H9 (cell line): ENCODE measurements around the gene SYNC. TPM values are rescaled to one million over a fixed set of nuclear protein-coding genes. Genes with fewer than 3 reads are reported as not detected.

Source experiments
- DNase-seq: peaks from one replicate; pipeline ENCODE4 v3.0.0-alpha.2; 2017
- H2AFZ ChIP-seq: one replicate; pipeline ENCODE4 v1.6.1; 2013; ENCODE audit warnings: mild to moderate bottlenecking, low read length, control low read depth, moderate library complexity
- H2AK5ac ChIP-seq: 2 replicates; pipeline ENCODE4 v1.6.1; 2013; ENCODE audit warnings: low read length, control low read depth, mixed read lengths; ENCODE audit not compliant: insufficient read length
- H2BK120ac ChIP-seq: one replicate; pipeline ENCODE4 v1.6.1; 2013; ENCODE audit warnings: low read depth, mild to moderate bottlenecking, low read length, control low read depth, inconsistent platforms; ENCODE audit not compliant: poor library complexity, severe bottlenecking
- H2BK12ac ChIP-seq: 2 replicates; pipeline ENCODE4 v1.6.1; 2013; ENCODE audit warnings: low read length, control low read depth, mixed read lengths, low read depth; ENCODE audit not compliant: insufficient read length
- H2BK15ac ChIP-seq: 2 replicates; pipeline ENCODE4 v1.6.1; 2013; ENCODE audit warnings: low read depth, low read length, control low read depth
- H2BK20ac ChIP-seq: one replicate; pipeline ENCODE4 v1.6.1; 2013; ENCODE audit warnings: low read depth, mild to moderate bottlenecking, low read length, control low read depth, inconsistent platforms; ENCODE audit not compliant: poor library complexity, severe bottlenecking
- H2BK5ac ChIP-seq: 2 replicates; pipeline ENCODE4 v1.6.1; 2013; ENCODE audit warnings: low read length, control low read depth, mixed read lengths; ENCODE audit not compliant: insufficient read length
- H3K14ac ChIP-seq: 2 replicates; pipeline ENCODE4 v1.6.1; 2013; ENCODE audit warnings: low read length, control low read depth; ENCODE audit not compliant: insufficient read depth
- H3K18ac ChIP-seq: 2 replicates; pipeline ENCODE4 v1.6.1; 2013; ENCODE audit warnings: low read depth, mild to moderate bottlenecking, mixed read lengths, low read length, control low read depth; ENCODE audit not compliant: insufficient read length
- H3K23ac ChIP-seq: 2 replicates; pipeline ENCODE4 v1.6.1; 2013; ENCODE audit warnings: low read length, control low read depth, mixed read lengths, low read depth; ENCODE audit not compliant: insufficient read length
- H3K23me2 ChIP-seq: 2 replicates; pipeline ENCODE4 v1.6.1; 2013; ENCODE audit warnings: low read depth, mild to moderate bottlenecking, mixed read lengths, low read length, control low read depth; ENCODE audit not compliant: insufficient read length, poor library complexity, severe bottlenecking
- H3K27ac ChIP-seq: 2 replicates; pipeline ENCODE4 v1.5.1; 2013; ENCODE audit warnings: low read length, control low read depth, mixed read lengths, low read depth; ENCODE audit not compliant: insufficient read length
- H3K27me3 ChIP-seq: 2 replicates; pipeline ENCODE4 v1.6.1; 2013; ENCODE audit warnings: low read length, control low read depth, inconsistent platforms; ENCODE audit not compliant: insufficient read depth
- H3K4ac ChIP-seq: 2 replicates; pipeline ENCODE4 v1.6.1; 2013; ENCODE audit warnings: low read depth, mild to moderate bottlenecking, control low read depth, inconsistent platforms, low read length, moderate library complexity
- H3K4me1 ChIP-seq: 2 replicates; pipeline ENCODE4 v1.6.1; 2013; ENCODE audit warnings: low read length, control low read depth, inconsistent platforms; ENCODE audit not compliant: insufficient read depth
- H3K4me2 ChIP-seq: 2 replicates; pipeline ENCODE4 v1.6.1; 2013; ENCODE audit warnings: low read length, control low read depth, mixed read lengths; ENCODE audit not compliant: insufficient read length, insufficient read depth
- H3K56ac ChIP-seq: 2 replicates; pipeline ENCODE4 v1.6.1; 2013; ENCODE audit warnings: low read depth, mild to moderate bottlenecking, mixed read lengths, low read length, control low read depth; ENCODE audit not compliant: insufficient read length
- H3K79me1 ChIP-seq: 2 replicates; pipeline ENCODE4 v1.6.1; 2013; ENCODE audit warnings: low read depth, mild to moderate bottlenecking, moderate library complexity, low read length, control low read depth, inconsistent platforms; ENCODE audit not compliant: insufficient read depth, poor library complexity, severe bottlenecking
- H3K79me2 ChIP-seq: 2 replicates; pipeline ENCODE4 v1.6.1; 2013; ENCODE audit warnings: low read length, control low read depth, inconsistent platforms; ENCODE audit not compliant: insufficient read depth
- H3K9ac ChIP-seq: 2 replicates; pipeline ENCODE4 v1.6.1; 2013; ENCODE audit warnings: low read length, control low read depth, mixed read lengths; ENCODE audit not compliant: insufficient read length; ENCODE audit errors: extremely low read depth
- H3K9me3 ChIP-seq: one replicate; pipeline ENCODE4 v1.6.1; 2013; ENCODE audit warnings: low read depth, low read length, inconsistent platforms; ENCODE audit not compliant: control insufficient read depth
- H3T11ph ChIP-seq: one replicate; pipeline ENCODE4 v1.6.1; 2013; ENCODE audit warnings: mild to moderate bottlenecking, low read length, control low read depth, inconsistent platforms
- H4K20me1 ChIP-seq: one replicate; pipeline ENCODE4 v1.6.1; 2013; ENCODE audit not compliant: control insufficient read depth, insufficient read length, insufficient read depth
- H4K5ac ChIP-seq: 2 replicates; pipeline ENCODE4 v1.6.1; 2013; ENCODE audit warnings: low read depth, mild to moderate bottlenecking, mixed read lengths, low read length, control low read depth; ENCODE audit not compliant: insufficient read length
- H4K8ac ChIP-seq: replicated peaks from 2 replicates; pipeline ENCODE4 v1.6.1; 2013; ENCODE audit warnings: low read length, control low read depth, mixed read lengths, low read depth; ENCODE audit not compliant: insufficient read length
- H4K91ac ChIP-seq: 2 replicates; pipeline ENCODE4 v1.6.1; 2013; ENCODE audit warnings: low read depth, mild to moderate bottlenecking, moderate library complexity, mixed read lengths, low read length, control low read depth; ENCODE audit not compliant: insufficient read length
- H3K27ac Mint-ChIP-seq, 3 experiments: 2 replicates in 2 of 3; 3 replicates in 1 of 3; pipeline ENCODE4 v1.8.0; 2020 to 2021; ENCODE audit warnings: mixed read lengths in 3 of 3, mild to moderate bottlenecking in 1 of 3, moderate library complexity in 1 of 3
- H3K27me3 Mint-ChIP-seq: 2 replicates; pipeline ENCODE4 v1.8.0; 2021; ENCODE audit warnings: low read depth, mild to moderate bottlenecking, moderate library complexity, mixed read lengths
- H3K36me3 Mint-ChIP-seq, 3 experiments: 2 replicates in 2 of 3; 3 replicates in 1 of 3; pipeline ENCODE4 v1.8.0; 2020 to 2021; ENCODE audit warnings: low read depth in 3 of 3, mixed read lengths in 3 of 3; ENCODE audit not compliant: insufficient read depth in 1 of 3
- H3K4me1 Mint-ChIP-seq, 2 experiments: 2 replicates each; pipeline ENCODE4 v1.8.0; 2020; ENCODE audit warnings: mixed read lengths in 2 of 2
- H3K4me3 Mint-ChIP-seq, 2 experiments: 2 replicates in 1 of 2; 3 replicates in 1 of 2; pipeline ENCODE4 v1.8.0; 2020 to 2021; ENCODE audit warnings: mild to moderate bottlenecking in 2 of 2, mixed read lengths in 2 of 2, moderate library complexity in 1 of 2
- H3K9me3 Mint-ChIP-seq, 2 experiments: 2 replicates in 1 of 2; 3 replicates in 1 of 2; pipeline ENCODE4 v1.8.0; 2020; ENCODE audit warnings: mild to moderate bottlenecking in 2 of 2, mixed read lengths in 2 of 2, moderate library complexity in 1 of 2
- WGBS: extraction: QIAGEN DNeasy Blood & Tissue Kit; methylation state at CpG from one replicate; pipeline ENCODE4 v1.1.7; 2013; ENCODE audit warnings: missing lambda C conversion rate, low lambda C conversion rate, mixed read lengths; ENCODE audit not compliant: insufficient read length; ENCODE audit errors: extremely low coverage; 5-methylcytosine and 5-hydroxymethylcytosine counted together
- total RNA-seq: library from RNA; stranded (reverse); gene quantifications from 2 replicates; pipeline ENCODE4 v1.2.1, GENCODE V29; 2021
- TF ChIP-seq, protein P1 (sequence below): fragments of 200-600 bp; sonication (generic); conservative IDR thresholded peaks from 3 replicates; pipeline ENCODE4 v1.8.0; 2021; ENCODE audit warnings: antibody characterized with exemption, mild to moderate bottlenecking

SYNC gene
- total RNA-seq, 1 experiment from 2014 or later: 0.15 TPM

DNA sequence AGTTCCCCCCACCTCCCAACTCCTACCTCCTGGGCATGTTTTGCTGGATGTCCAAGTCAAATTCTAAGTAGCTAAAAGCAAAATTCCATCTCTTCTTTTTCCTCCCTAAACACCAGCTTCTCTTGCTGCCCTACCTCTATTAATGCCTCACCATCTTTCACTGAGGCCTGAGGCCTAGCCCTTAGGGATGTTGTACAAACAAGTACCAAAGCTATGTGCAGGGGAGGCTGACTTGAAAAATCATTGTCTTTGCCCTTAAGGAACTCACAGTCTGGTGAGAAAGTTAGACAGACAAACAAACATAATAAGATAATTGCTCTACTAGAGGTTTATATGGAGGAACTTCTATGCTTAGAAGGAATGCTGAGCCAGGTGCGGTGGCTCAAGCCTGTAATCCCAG is 25.3 kb upstream of the SYNC start:
- Histone ChIP-seq H4K20me1 (no peaks in the 10 kb centered on the region), H3K4ac (no peak overlapping the region), H2AFZ (no peak overlapping the region), H2BK120ac (no peak overlapping the region), H3K79me1 (no peaks in the 10 kb centered on the region), H3K9me3 (no peaks in the 10 kb centered on the region), H3K9ac (no peak overlapping the region), H2BK20ac (no peak overlapping the region), H4K5ac (no peak overlapping the region), H3K23ac (no peak overlapping the region), H4K91ac (no peak overlapping the region), H3T11ph (no peak overlapping the region), H2BK5ac (no peak overlapping the region), H3K56ac (no peak overlapping the region), H4K8ac (no peak overlapping the region), H3K4me1 (no peaks in the 10 kb centered on the region; the same call in 1 of the 2 replicates), H3K18ac (no peak overlapping the region), H3K4me2 (no peak overlapping the region), H3K79me2 (no peaks in the 10 kb centered on the region), H2AK5ac (no peak overlapping the region), H3K27me3 (no peaks in the 10 kb centered on the region), H3K27ac (no peak overlapping the region), H2BK15ac (no peak overlapping the region), H3K23me2 (no peaks in the 10 kb centered on the region), H2BK12ac (no peak overlapping the region), H3K14ac (no peak overlapping the region)
- H3K4me1 Mint-ChIP-seq: peaks cover 18 to 22% of the 10 kb centered on the region in 2 experiments
- peaks cover 12% of the 10 kb centered on the region for H3K27me3 Mint-ChIP-seq
- no peak for DNase-seq
- H3K4me3 Mint-ChIP-seq: no peak overlapping the region
- WGBS: no CpG with 5 or more reads among the region's 1 CpG
- no peaks in the 10 kb centered on the region for H3K9me3 Mint-ChIP-seq
- TF ChIP-seq, protein P1, sequence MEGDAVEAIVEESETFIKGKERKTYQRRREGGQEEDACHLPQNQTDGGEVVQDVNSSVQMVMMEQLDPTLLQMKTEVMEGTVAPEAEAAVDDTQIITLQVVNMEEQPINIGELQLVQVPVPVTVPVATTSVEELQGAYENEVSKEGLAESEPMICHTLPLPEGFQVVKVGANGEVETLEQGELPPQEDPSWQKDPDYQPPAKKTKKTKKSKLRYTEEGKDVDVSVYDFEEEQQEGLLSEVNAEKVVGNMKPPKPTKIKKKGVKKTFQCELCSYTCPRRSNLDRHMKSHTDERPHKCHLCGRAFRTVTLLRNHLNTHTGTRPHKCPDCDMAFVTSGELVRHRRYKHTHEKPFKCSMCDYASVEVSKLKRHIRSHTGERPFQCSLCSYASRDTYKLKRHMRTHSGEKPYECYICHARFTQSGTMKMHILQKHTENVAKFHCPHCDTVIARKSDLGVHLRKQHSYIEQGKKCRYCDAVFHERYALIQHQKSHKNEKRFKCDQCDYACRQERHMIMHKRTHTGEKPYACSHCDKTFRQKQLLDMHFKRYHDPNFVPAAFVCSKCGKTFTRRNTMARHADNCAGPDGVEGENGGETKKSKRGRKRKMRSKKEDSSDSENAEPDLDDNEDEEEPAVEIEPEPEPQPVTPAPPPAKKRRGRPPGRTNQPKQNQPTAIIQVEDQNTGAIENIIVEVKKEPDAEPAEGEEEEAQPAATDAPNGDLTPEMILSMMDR: no peak
- H3K36me3 Mint-ChIP-seq: no peaks in the 10 kb centered on the region
- H3K27ac Mint-ChIP-seq: no peak overlapping the region
